Keratinocyte (primary cell): Measurements from ENCODE around the gene ZC3H18. TPM values are rescaled to one million over a fixed set of nuclear protein-coding genes. Genes with fewer than 3 reads are reported as not detected.

Experiments
- DNase-seq: peaks from one replicate; pipeline ENCODE4 v3.0.0-alpha.2; 2011; ENCODE audit warnings: low read depth, missing footprints, low spot score
- FAIRE-seq: peaks from 2 replicates; lab custom pipeline; 2011; peaks lifted over from hg19 to GRCh38; lab: Jason Lieb, UNC
- H2AFZ ChIP-seq: 2 replicates; pipeline ENCODE4 v1.6.0; 2012; ENCODE audit warnings: low read length, control low read depth, inconsistent platforms; ENCODE audit not compliant: control insufficient read depth
- H3K27ac ChIP-seq: 2 replicates; pipeline ENCODE4 v1.5.1; 2011; ENCODE audit warnings: low read length; ENCODE audit not compliant: control insufficient read depth, insufficient read depth
- H3K27me3 ChIP-seq: 3 replicates; pipeline ENCODE4 v1.6.0; 2011; ENCODE audit warnings: low read length; ENCODE audit not compliant: control insufficient read depth, insufficient read depth; ENCODE audit errors: extremely low read depth
- H3K36me3 ChIP-seq, 2 experiments: 2 replicates in 1 of 2; 3 replicates in 1 of 2; pipeline ENCODE4 v1.5.1; 2011; ENCODE audit warnings: low read length in 2 of 2, mild to moderate bottlenecking in 1 of 2; ENCODE audit not compliant: control insufficient read depth in 2 of 2, insufficient read depth in 2 of 2; ENCODE audit errors: extremely low read depth in 1 of 2
- H3K4me1 ChIP-seq: 3 replicates; pipeline ENCODE4 v1.5.1; 2011; ENCODE audit warnings: low read length; ENCODE audit not compliant: control insufficient read depth, insufficient read depth; ENCODE audit errors: extremely low read depth
- H3K4me2 ChIP-seq: 3 replicates; pipeline ENCODE4 v1.6.0; 2011; ENCODE audit warnings: low read depth, low read length; ENCODE audit not compliant: control insufficient read depth, insufficient read depth; ENCODE audit errors: extremely low read depth
- H3K4me3 ChIP-seq, 3 experiments: fragments of 200-600 bp in 1 of 3; sonication (generic) in 1 of 3; 2 replicates in 2 of 3; 3 replicates in 1 of 3; pipeline ENCODE4 v1.5.1; 2011 to 2016; ENCODE audit warnings: low read length in 3 of 3, mild to moderate bottlenecking in 3 of 3, control low read depth in 2 of 3, inconsistent platforms in 1 of 3, low read depth in 1 of 3, mixed read lengths in 1 of 3, mixed run types in 1 of 3, moderate library complexity in 1 of 3; ENCODE audit not compliant: control insufficient read depth in 2 of 3, insufficient read depth in 2 of 3; ENCODE audit errors: extremely low read depth in 1 of 3
- H3K79me2 ChIP-seq: 2 replicates; pipeline ENCODE4 v1.6.0; 2012; ENCODE audit warnings: low read length; ENCODE audit not compliant: control insufficient read depth, insufficient read depth
- H3K9ac ChIP-seq: 3 replicates; pipeline ENCODE4 v1.6.0; 2011; ENCODE audit warnings: low read length; ENCODE audit not compliant: control insufficient read depth, insufficient read depth; ENCODE audit errors: extremely low read depth
- H3K9me1 ChIP-seq: 3 replicates; pipeline ENCODE4 v1.6.0; 2011; ENCODE audit warnings: low read length; ENCODE audit not compliant: control insufficient read depth, insufficient read depth; ENCODE audit errors: extremely low read depth
- H3K9me3 ChIP-seq: 2 replicates; pipeline ENCODE4 v1.5.1; 2012; ENCODE audit warnings: low read depth, low read length; ENCODE audit not compliant: control insufficient read depth
- H4K20me1 ChIP-seq: 3 replicates; pipeline ENCODE4 v1.6.0; 2011; ENCODE audit warnings: low read length; ENCODE audit not compliant: control insufficient read depth, insufficient read depth; ENCODE audit errors: extremely low read depth
- CTCF ChIP-seq, 3 experiments: IDR thresholded peaks in 1 of 3; conservative IDR thresholded peaks in 1 of 3; optimal IDR thresholded peaks in 1 of 3; 2 replicates in 2 of 3; 3 replicates in 1 of 3; pipeline versions ENCODE3 to v1.5.1; 2011; ENCODE audit warnings: low read length in 3 of 3, mild to moderate bottlenecking in 3 of 3, moderate library complexity in 2 of 3, control low read depth in 1 of 3, inconsistent platforms in 1 of 3; ENCODE audit not compliant: insufficient read depth in 2 of 3; ENCODE audit errors: extremely low read depth in 1 of 3
- EZH2 ChIP-seq: IDR thresholded peaks from one replicate; pipeline ENCODE4 v1.6.1; 2012; ENCODE audit warnings: inconsistent platforms, mild to moderate bottlenecking, low read length, moderate library complexity
- dilution Hi-C: fragments of 300-500 bp; cut with MboI; formaldehyde crosslinking; loops from one replicate; pipeline ENCODE4 v1.7.0; 2020; ENCODE audit warnings: low sequenced_read_pairs; ENCODE audit not compliant: extremely low pct_ligation_motif_present
- polyA plus RNA-seq, 5 experiments: library from polyadenylated mRNA; depleted of rRNA in 3 of 5; stranded (reverse) in 3 of 5; stranded (forward) in 1 of 5; unstranded in 1 of 5; fragments of >200 nt; gene quantifications; 1 replicate in 1 of 5; 2 replicates in 3 of 5; 3 replicates in 1 of 5; pipeline versions ENCODE4 v1.2.1 to v1.2.3, GENCODE V29; 2011 to 2012; ENCODE audit warnings: missing spikeins in 2 of 5, low read depth in 1 of 5, low replicate concordance in 1 of 5

The ZC3H18 gene
- polyA plus RNA-seq, 1 donor (not counting 4 experiments of a cell fraction or from before 2014, with no cell fraction given), result 7.5 TPM

- Histone ChIP-seq H3K27me3 (peaks cover 34% of the 10 kb centered on the region), H3K4me1 (peaks cover 13% of the 10 kb centered on the region), H3K4me2 (no peak overlapping the region), H2AFZ (no peak overlapping the region), H3K9me3 (no peaks in the 10 kb centered on the region), H4K20me1 (no peaks in the 10 kb centered on the region), H3K4me3 (no peak overlapping the region), H3K27ac (no peak overlapping the region), H3K79me2 (peaks cover 3% of the 10 kb centered on the region), H3K9me1 (no peaks in the 10 kb centered on the region), H3K36me3 (no peaks in the 10 kb centered on the region), H3K9ac (no peak overlapping the region)
- dilution Hi-C loops, result no loop called here
- FAIRE-seq (no peak), DNase-seq (no peak)
- no peak for TF ChIP-seq EZH2
- TF ChIP-seq CTCF (optimal IDR thresholded peaks at IDR 0.05 in 1 of 3, IDR thresholded peaks at IDR 0.05 in 1 of 3, conservative IDR thresholded peaks at IDR 0.05 in 1 of 3; ENCODE audit: extremely low read depth in 1 of 3, insufficient read depth in 2 of 3, low read length in 3 of 3), result no peak
These were observed 34.4 kb upstream of the ZC3H18 start for GRCh38 chr16:88535857-88536222.

DNA sequence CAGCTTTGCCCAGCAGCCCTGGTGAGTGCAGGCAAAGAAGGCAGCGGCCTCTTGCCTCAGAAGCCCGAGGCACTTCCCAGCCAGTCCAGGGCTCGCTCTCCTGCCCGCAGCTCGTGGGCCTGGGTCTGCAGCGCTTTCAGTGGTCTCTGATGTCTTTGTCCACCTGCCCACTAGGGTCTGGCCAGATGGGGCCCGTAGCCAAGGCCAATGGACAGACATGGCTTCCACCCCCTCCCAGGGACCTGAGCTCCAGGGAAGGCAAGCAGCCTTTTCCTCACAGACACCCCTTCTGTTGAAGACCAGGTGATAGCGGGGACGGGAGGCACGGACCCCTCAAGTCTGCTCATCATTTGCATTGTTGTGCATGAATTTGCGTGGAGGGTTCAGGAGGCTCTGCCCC lies 33.7 kb upstream of the ZC3H18 start:
- dilution Hi-C loops, result no loop called here
- no peak for FAIRE-seq
- no peaks in the 10 kb centered on the region for H3K36me3 ChIP-seq
- no peak overlapping the region for H3K4me3 ChIP-seq
- no peak overlapping the region for H2AFZ ChIP-seq
- no peak overlapping the region for H3K9ac ChIP-seq
- no peak overlapping the region for H3K27ac ChIP-seq
- DNase-seq, result no peak
- TF ChIP-seq CTCF (optimal IDR thresholded peaks at IDR 0.05 in 1 of 3, IDR thresholded peaks at IDR 0.05 in 1 of 3, conservative IDR thresholded peaks at IDR 0.05 in 1 of 3; ENCODE audit: extremely low read depth in 1 of 3, insufficient read depth in 2 of 3, low read length in 3 of 3), result no peak
- TF ChIP-seq EZH2, result no peak
- H3K79me2 ChIP-seq, result peaks cover 3% of the 10 kb centered on the region
- no peaks in the 10 kb centered on the region for H4K20me1 ChIP-seq
- peaks cover 13% of the 10 kb centered on the region for H3K4me1 ChIP-seq
- H3K9me1 ChIP-seq, result no peaks in the 10 kb centered on the region
- peaks cover 39% of the 10 kb centered on the region for H3K27me3 ChIP-seq
- H3K4me2 ChIP-seq, result no peak overlapping the region
- H3K9me3 ChIP-seq, result no peaks in the 10 kb centered on the region
